NCI-H226 (cell line): ENCODE results near the gene CYP2D6.
"Not testable (repeated sequence)": the region's sequence is repeated elsewhere in the genome, so short reads cannot be mapped to it uniquely, and the experiment has no call there.

Experiments used
- DNase-seq: peaks from one replicate; pipeline ENCODE4 v3.0.0-alpha.2; 2015

CYP2D6 gene

DNA sequence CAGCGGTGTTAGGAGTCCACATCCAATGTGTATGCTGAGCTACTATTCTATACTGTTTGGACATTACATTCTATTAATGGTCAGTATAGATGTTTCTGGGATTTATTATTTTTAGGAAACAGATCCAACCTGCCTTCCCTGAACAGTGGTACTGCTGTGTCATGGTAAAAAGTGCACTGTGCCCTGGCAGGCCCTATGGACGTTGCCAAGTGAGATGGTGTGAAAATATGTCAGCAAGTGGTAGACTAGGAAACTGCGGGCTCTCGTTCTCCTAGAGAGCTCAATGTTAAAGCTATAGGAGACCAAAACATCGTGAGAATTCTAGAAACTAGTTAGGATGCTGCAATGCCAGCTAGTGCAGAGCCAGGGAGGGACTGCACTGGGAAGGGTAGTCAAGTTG is 26.0 kb upstream of the CYP2D6 start:
- DNase-seq, result no peak

DNA sequence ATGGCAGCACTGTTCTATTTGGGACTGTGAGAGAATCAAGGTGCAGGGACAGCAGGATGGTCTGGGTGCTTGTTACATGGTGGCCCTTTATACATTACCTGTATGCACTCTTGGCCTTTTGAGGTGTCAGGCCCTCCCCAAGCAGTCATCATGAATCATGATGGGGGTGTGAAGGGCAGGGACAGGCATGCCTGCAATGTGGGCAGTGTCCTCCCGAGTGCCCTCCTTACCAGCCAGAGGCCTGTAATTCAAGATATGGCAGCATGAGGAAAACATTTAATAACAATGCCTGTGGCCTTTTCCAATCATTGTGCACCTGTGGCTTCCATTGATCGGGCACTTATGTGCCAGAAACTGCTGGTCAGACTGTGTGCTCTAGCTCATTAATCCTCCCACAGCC is 25.5 kb upstream of the CYP2D6 start:
- DNase-seq, result no peak

DNA sequence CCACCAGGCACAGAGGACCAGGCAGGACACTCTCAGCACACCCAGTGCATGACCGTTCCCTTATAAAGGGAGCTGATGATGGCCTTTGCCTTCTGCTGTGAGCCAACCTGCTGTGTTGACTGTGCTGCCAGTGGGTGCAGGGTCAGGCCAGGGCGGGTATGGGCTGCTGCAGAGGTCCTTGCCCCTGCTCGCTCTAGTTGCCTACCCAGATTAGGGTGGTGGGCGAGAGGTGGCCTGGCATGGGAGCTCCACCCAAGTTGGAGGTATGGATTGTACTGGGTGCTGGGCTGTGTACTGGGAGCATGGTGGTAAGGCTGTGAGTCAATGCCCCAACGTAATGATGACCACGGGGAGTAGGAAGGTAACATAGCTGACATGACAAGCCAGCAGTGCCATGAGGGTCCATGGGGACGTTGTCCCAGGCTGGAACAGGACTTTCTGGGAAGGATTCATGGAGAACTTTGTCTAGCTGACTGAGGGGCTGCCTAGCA is 24.5 kb upstream of the CYP2D6 start:
- no peak for DNase-seq

DNA sequence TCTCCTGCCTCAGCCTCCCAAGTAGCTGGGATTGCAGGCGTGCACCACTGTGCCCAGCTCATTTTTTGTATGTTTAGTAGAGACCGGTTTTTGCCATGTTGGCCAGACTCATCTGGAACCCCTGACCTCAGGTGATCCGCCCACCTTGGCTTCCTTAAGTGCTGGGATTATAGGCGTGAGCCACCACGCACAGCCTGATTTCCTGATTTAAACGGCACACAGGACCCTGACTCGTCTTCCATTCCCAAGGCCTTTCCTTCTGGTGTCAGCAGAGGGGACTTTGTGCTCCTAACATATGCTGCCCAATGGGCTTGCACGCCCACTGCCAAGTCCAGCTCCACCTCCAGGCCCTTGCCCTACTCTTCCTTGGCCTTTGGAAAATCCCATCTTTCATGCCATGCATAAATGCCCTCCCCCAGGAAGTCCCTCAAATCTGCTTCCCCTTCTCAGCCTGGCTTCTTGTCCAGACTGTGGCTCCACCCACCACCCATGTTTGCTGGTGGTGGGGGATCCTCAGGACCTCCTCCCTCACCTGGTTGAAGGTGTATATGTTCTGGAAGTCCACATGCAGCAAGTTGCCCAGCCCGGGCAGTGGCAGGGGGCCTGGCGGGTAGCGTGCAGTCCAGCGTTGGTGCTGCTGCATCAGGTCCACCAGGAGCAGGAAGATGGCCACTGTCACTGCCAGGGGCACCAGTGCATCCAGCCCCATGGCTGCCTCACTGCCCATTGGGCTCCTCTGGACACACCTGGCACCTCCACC is 23.9 kb upstream of the CYP2D6 start:
- no peak for DNase-seq

DNA sequence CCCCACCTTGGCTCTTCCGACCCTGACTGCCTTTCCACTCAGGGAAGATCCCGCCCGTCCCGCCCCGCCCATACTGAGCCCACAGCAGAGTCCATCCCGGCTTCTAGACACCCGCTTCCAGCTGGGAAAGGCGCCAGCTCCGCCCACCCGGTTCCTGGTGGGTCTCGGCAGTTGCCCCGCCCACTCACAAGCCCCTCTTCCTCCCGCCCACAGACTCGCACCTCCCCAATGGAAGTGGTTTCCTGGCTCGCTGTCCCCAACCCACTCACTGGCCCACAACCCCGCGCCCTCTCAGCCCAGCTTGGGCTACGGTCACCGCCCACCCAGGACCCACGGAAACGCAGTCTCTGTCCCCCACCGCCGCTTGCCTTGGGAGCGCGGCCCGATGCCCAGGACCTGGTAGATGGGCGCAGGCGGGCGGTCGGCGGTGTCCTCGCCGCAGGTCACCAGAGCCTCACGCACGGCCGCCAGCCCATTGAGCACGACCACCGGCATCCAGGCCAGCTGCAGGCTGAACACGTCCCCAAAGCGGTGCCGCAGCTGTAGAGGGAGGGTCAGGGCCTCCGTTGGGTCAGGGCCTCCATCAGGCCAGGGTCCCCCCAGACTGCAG is 22.2 kb upstream of the CYP2D6 start:
- DNase-seq, result no peak

DNA sequence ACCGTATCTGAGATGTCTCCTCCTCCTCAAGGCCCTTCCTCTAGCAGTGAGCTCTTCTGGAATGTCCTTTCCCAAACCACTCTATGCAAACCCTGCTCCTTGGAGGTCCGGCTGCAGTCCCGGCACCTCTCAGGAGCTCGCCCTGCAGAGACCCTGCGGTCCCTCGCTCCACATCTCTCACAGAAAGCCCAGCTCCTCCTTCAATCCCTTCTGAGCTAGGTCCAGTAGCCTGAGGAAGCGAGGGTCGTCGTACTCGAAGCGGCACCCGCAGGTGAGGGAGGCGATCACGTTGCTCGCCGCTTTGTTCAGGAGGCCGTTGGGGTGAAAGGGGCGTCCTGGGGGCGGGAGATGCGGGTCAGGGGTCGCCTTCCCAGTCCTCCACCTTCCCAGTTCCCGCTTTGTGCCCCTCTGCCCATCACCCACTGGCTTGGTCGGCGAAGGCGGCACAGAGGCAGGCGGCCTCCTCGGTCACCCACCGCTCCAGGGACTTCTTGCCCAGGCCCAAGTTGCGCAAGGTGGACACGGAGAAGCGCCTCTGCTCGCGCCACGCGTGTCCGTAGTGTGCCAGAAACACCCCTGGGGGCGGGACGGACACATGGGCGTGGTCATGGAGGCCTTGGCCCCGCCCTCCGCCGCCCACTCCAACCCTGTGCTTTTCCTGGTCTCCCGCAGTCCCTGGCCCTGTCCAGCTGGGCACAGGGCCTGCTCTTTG is 21.5 kb upstream of the CYP2D6 start:
- no peak for DNase-seq

DNA sequence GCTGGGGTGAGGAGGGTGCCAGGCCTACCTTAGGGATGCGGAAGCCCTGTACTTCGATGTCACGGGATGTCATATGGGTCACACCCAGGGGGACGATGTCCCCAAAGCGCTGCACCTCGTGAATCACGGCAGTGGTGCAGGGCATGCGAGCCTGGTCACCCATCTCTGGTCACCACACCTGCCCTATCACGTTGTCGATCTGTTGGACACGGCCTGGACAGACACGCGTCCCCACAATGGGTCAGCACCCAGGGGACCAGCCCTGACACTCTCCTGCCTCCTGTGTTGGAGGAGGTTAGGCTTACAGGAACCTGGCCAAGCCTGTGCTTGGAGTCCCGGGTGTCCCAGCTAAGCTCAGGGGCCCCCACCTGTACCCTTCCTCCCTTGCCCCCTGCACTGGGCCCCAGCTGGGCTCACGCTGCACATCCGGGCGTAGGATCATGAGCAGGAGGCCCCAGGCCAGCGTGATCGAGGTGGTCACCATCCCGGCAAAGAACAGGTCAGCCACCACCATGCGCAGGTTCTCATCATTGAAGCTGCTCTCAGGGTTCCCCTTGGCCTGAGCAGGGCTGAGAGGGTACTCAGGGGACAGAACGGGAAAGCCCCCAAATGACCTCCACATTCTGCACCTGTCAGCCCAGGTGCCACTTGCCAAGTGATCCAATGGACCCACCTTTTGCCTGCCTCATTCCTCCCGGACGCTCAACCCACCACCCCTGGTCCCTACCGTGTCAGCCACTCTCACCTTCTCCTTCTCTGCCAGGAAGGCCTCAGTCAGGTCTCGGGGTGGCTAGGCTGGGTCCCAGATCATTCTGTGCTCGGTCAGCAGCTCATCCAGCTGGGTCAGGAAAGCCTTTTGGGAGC is 20.3 kb upstream of the CYP2D6 start:
- DNase-seq, result no peak

DNA sequence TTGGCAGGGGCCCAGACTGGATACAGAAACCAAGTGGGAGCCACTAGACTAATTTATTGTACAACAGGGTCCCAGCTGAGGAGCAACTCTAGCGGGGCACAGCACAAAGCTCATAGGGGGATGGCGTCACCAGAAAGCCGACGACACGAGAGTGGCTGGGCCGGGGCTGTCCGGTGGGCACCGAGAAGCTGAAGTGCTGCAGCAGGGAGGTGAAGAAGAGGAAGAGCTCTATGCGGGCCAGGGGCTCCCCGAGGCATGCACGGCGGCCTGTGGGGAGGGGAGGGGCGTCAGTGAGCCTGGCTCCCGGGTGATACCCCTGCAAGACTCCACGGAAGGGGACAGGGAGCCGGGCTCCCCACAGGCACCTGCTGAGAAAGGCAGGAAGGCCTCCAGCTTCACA is 19.2 kb upstream of the CYP2D6 start:
- not testable (repeated sequence) for DNase-seq

DNA sequence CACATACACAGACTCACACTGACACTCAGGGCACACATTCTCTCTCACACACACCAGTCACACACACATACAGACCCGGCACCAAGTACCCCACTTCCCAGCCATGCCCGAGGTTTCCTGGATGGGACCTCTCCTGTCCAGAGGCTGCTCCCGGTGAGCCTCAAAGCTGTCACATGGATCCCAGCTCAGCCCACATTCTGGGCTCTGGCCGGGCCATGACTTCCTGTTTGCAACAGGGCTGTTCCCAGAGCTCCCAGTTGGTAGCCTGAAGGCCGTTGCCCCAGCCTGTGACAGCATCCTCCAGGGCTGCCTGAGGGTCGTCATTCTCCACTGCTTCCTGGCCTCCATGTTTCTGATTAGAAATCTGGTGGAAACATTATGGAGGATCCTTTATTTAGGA is 14.6 kb upstream of the CYP2D6 start:
- DNase-seq, result no peak

DNA sequence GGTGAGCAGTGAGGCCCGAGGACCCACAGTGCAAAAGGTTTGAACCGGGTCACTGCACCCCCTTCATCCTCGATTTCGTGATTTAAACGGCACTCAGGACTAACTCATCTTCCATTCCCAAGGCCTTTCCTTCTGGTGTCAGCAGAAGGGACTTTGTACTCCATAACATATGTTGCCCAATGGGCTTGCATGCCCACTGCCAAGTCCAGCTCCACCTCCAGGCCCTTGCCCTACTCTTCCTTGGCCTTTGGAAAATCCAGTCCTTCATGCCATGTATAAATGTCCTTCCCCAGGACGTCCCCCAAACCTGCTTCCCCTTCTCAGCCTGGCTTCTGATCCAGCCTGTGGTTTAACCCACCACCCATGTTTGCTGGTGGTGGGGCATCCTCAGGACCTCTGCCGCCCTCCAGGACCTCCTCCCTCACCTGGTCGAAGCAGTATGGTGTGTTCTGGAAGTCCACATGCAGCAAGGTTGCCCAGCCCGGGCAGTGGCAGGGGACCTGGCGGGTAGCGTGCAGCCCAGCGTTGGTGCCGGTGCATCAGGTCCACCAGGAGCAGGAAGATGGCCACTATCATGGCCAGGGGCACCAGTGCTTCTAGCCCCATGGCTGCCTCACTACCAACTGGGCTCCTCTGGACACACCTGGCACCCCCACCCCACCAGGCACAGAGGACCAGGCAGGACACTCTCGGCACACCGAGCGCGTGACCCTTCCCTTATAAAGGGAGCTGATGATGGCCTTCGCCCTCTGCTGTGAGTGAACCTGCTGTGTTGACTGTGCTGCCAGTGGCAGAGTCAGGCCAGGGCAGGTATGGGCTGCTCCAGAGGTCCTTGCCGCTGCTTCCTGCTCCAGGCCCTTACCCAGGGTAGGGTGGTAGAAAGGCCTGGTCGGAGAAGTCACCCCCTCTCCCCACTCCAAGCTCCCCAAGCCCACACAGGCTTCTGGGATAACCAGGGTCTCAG is 13.5 kb upstream of the CYP2D6 start:
- not testable (repeated sequence) for DNase-seq

DNA sequence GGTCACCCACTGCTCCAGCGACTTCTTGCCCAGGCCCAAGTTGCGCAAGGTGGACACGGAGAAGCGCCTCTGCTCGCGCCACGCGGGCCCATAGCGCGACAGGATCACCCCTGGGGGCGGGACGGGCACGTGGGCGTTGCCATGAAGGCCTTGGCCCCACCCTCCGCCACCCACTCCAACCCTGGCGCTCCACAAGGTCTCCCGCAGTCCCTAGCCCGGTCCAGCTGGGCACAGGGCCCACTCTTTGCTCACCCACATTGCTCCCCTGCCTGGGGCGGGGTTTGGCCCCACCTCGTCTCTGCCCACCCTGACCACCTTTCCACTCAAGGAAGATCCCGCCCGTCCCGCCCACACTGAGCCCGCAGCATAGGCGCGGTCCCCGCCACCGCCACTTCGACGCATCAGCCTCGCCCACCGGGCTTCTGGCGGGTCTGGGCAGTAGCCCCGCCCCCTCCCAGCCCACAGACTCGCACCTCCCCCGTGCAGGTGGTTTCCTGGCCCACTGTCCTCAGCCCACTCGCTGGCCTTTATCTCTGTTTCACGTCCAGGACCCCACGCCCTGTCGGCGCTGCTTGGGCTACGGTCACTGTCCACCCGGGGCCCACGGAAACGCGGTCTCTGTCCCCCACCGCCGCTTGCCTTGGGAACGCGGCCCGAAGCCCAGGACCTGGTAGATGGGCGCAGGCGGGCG is 12.3 kb upstream of the CYP2D6 start:
- DNase-seq, result no peak

DNA sequence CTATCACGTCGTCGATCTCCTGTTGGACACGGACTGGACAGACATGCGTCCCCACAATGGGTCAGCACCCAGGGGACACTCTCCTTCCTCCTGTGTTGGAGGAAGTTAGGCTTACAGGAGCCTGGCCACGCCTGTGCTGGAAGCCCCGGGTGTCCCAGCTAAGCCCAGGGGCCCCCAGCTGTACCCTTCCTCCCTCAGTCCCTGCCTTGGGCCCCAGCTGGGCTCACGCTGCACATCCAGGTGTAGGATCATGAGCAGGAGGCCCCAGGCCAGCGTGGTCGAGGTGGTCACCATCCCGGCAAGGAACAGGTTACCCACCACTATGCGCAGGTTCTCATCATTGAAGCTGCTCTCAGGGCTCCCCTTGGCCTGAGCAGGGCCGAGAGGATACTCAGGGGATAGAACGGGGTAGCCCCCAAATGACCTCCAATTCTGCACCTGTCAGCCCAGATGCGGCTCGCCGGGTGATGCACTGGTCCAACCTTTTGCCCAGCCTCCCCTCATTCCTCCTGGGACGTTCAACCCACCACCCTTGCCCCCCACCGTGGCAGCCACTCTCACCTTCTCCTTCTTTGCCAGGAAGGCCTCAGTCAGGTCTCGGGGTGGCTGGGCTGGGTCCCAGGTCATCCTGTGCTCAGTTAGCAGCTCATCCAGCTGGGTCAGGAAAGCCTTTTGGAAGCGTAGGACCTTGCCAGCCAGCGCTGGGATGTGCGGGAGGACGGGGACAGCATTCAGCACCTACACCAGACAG is 10.9 kb upstream of the CYP2D6 start:
- DNase-seq, result not testable (repeated sequence)

DNA sequence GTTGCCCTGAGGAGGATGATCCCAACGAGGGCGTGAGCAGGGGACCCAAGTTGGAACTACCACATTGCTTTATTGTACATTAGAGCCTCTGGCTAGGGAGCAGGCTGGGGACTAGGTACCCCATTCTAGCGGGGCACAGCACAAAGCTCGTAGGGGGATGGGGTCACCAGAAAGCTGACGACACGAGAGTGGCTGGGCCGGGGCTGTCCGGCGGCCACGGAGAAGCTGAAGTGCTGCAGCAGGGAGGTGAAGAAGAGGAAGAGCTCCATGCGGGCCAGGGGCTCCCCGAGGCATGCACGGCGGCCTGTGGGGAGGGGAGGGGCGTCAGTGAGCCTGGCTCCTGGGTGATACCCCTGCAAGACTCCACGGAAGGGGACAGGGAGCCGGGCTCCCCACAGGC is 9.5 kb upstream of the CYP2D6 start:
- DNase-seq, result not testable (repeated sequence)

DNA sequence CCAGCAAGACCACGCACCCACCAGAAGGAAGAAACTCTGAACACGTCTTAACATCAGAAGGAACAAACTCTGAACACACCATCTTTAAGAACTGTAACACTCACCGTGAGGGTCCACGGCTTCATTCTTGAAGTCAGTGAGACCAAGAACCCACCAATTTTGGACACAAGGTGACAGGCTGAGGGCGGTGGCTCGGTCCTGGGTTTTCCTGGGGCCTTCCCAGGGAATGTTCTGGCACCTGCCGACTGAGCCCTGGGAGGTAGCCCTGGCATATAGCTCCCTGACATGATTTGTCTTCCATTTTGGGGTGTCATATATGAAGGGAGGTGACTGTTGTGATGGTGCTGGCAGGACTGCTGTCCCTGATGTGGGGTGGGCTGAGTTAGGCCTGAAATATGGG is 8.9 kb upstream of the CYP2D6 start:
- not testable (repeated sequence) for DNase-seq

DNA sequence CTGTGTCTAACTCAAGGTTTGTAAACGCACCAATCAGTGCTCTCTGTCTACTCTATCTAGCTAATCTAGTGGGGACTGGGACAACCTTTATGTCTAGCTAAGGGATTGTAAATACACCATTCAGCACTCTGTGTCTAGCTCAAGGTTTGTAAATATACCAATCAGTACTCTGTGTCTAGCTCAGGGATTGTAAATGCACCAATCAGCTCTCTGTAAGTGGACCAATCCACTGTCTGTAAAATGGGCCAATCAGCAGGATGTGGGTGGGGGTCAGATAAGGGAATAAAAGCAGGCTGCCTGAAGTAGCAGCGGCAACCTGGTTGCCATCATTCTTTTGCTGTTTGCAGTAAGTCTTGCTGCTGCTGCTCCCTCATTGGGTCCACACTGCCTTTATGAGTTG is 8.4 kb upstream of the CYP2D6 start:
- no peak for DNase-seq

DNA sequence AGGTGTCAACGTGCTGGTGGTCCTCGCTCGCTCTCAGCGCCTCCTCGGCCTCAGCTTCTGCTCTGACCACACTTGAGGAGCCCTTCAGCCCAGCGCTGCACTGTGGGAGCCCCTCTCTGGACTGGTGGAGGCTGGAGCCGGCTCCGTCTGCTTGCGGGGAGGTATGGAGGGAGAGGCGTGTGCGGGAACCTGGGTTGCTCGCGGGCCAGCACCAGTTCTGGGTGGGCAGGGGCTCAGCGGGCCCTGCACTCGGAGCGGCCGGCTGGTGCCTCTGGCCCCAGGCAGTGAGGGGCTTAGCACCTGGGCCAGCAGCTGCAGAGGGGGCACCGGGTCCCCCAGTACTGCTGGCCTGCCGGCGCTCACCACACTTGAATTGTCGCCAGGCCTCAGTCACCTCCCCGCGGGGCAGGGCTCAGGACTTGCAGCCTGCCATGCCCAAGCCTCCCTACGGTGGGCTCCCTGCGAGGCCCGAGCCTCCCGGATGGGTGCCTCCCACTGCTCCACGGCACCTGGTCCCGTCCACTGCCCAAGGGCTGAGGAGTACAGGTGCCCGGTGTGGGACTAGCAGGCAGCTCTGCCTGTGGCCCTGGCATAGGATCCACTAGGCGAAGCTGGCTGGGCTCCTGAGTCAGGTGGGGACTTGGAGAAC is 7.6 kb upstream of the CYP2D6 start:
- no peak for DNase-seq

DNA sequence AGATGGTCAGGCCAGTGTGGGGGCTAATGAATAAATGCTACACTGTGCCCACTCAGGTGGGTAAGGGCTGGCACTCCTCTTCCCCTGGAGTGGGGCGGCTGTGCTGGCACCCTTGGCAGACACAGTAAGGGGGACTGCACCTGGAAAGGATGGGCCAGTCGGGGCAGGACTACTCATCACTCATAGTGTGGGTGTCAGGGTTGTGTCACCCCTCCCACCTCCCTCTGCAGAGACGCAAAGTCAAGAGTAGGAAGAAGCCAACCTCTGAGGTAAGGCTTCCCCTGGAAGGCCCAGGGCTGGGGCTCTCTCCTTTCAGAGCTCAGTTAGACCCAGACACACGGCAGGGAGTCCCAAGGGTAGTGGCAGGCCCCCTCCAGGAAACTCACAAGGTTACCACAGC is 5.1 kb upstream of the CYP2D6 start:
- not testable (repeated sequence) for DNase-seq

DNA sequence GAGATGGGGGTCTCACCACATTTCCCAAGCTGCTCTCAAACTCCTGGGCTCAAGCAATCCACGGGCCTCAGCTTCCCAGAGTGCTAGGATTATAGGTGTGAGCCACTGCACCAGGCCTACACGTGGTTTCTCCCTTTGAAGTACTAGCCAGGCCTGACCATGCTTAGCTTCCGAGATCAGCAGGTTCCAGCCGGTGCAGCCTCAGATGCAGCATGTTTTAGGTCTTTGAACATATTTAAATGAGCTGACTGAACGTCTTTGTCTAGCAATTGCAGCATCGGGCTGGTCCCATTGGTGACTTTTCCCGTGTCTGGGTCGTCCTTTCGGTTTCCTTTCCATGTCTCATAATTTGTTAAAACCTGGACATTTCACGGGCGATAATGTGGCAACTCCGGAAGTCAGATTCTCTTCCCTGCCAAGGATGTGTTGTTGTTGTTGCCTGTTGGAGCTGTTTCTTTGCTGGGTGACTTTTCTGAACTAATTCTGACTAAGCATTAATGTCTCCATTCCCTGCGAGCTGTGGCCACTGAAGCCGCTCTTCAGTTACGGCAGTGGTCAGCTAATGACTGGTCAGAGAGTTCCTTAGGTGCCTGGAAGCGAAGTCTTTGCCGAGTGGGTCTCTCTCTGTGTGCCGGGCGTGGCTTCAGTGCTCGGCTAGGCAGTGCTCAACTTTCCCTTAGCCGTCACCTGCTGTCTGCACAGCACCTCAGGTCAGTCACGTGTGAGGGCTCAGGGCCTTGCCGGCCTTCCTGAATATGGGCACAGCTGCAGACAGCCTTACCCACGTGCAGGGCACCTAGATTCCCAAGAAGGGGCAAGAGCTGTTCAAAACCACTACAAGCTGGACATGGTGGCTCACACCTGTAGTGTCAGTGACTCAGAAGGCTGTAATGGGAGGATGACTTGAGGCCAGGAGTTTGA is 3.8 kb upstream of the CYP2D6 start:
- DNase-seq, result no peak

DNA sequence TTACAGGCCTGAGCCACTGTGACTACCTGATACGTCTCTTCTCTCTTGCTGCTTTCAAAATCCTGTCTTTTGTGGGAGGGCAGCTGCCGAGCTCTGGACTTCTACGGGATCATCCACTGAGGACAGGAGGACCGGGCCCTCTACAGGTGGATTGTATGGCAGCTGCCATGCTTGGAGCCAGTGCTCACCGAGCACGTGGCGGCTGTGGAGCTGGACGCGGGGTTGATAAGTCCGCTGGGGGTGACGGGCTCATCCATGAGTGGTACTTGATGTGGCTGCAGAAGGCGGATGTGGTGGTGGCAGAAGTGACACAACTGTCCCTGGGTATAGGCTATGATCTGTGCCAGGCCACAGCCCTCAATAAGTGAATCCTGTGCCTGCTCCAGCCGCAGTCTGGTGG is 1.8 kb upstream of the CYP2D6 start:
- no peak for DNase-seq
